Loucy (cell line): ENCODE measurements around the gene PLEKHG7.

Source experiments
- H2AFZ ChIP-seq: fragments of 200-600 bp; sonication (generic); 2 replicates; pipeline ENCODE4 v1.6.0; 2016; ENCODE audit warnings: antibody characterized with exemption, mild to moderate bottlenecking, low read length, moderate library complexity
- H3F3A ChIP-seq: fragments of 200-600 bp; 2 replicates; pipeline ENCODE4 v1.6.0; 2016; ENCODE audit warnings: antibody characterized with exemption, low read depth, mild to moderate bottlenecking
- H3K27me3 ChIP-seq: fragments of 200-600 bp; sonication (generic); 2 replicates; pipeline ENCODE4 v1.6.1; 2014; ENCODE audit warnings: low read length, mild to moderate bottlenecking; ENCODE audit not compliant: insufficient read depth, poor library complexity, severe bottlenecking
- H3K36me3 ChIP-seq: fragments of 200-600 bp; sonication (generic); 2 replicates; pipeline ENCODE4 v1.6.1; 2016; ENCODE audit warnings: low read length; ENCODE audit not compliant: insufficient read depth
- H3K4me1 ChIP-seq: fragments of 200-600 bp; sonication (generic); 2 replicates; pipeline ENCODE4 v1.5.1; 2014; ENCODE audit warnings: low read length, mild to moderate bottlenecking; ENCODE audit not compliant: insufficient read depth, poor library complexity, severe bottlenecking
- H3K4me2 ChIP-seq: fragments of 200-600 bp; sonication (generic); 2 replicates; pipeline ENCODE4 v1.6.0; 2014; ENCODE audit warnings: antibody characterized with exemption, low read length, low read depth, mild to moderate bottlenecking; ENCODE audit not compliant: poor library complexity, severe bottlenecking
- H3K4me3 ChIP-seq: fragments of 200-600 bp; sonication (generic); 2 replicates; pipeline ENCODE4 v1.5.1; 2014; ENCODE audit warnings: low read length, mild to moderate bottlenecking, mixed read lengths; ENCODE audit not compliant: poor library complexity, severe bottlenecking
- H3K79me2 ChIP-seq: fragments of 200-600 bp; sonication (generic); 2 replicates; pipeline ENCODE4 v1.6.1; 2014; ENCODE audit warnings: low read length; ENCODE audit not compliant: insufficient read depth
- H3K9ac ChIP-seq: fragments of 200-600 bp; sonication (generic); 2 replicates; pipeline ENCODE4 v1.6.0; 2014; ENCODE audit warnings: mild to moderate bottlenecking, low read depth, low read length, moderate library complexity; ENCODE audit not compliant: poor library complexity, severe bottlenecking
- H3K9me2 ChIP-seq: fragments of 200-600 bp; sonication (generic); replicated peaks from 2 replicates; pipeline ENCODE4 v1.6.1; 2016; ENCODE audit warnings: low read depth, low read length, mixed read lengths
- H3K9me3 ChIP-seq: fragments of 200-600 bp; sonication (generic); 2 replicates; pipeline ENCODE4 v1.6.1; 2014; ENCODE audit warnings: mild to moderate bottlenecking, antibody characterized with exemption, low read length, low read depth; ENCODE audit not compliant: insufficient read depth
- H4K20me1 ChIP-seq: fragments of 200-600 bp; sonication (generic); 2 replicates; pipeline ENCODE4 v1.6.0; 2014; ENCODE audit warnings: antibody characterized with exemption, low read length, mild to moderate bottlenecking; ENCODE audit not compliant: insufficient read depth, poor library complexity, severe bottlenecking
- EZH2phosphoT487 ChIP-seq: fragments of 200-600 bp; IDR thresholded peaks from 2 replicates; pipeline ENCODE4 v1.6.1; 2018; ENCODE audit warnings: antibody characterized with exemption, mild to moderate bottlenecking, moderate library complexity, borderline replicate concordance
- TF ChIP-seq, protein P1 (sequence below): fragments of 200-600 bp; sonication (generic); conservative IDR thresholded peaks from 2 replicates; pipeline ENCODE4 v1.5.1; 2014; ENCODE audit warnings: mild to moderate bottlenecking, antibody characterized with exemption, low read length

Gene PLEKHG7

DNA sequence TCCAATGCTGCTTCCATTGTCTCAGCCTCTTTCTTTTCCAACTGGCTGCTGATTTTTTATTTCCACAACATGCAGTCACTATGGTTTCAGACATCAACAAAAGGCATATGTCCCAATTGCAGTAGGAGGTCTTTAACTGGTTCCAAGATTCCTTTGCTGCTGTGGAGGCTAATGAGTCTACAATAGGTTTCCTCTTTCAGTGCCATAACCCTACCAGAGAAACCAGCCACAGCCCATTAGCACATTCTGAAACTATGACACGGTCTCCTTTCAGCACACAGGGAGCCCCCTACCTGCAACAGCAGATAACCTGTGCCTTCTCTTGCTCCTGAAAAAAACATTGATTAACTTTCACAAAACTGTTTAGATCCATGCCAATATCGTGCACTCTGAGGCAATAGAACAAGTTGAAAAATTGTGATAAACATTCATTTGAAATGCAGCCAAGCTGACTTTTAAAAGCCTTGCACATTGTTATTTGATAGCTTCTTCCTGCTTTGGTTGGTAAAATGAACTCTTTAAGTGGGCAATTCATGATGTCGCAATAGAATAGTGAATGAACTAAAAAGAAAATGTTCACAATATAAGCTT, 32.4 kb downstream of the PLEKHG7 start:
- Histone ChIP-seq H3K36me3 (no peaks in the 10 kb centered on the region), H3K9me3 (no peaks in the 10 kb centered on the region), H3K4me3 (no peak overlapping the region), H3K9ac (no peak overlapping the region), H3K4me1 (peaks cover 3% of the 10 kb centered on the region), H4K20me1 (no peaks in the 10 kb centered on the region), H3K4me2 (no peak overlapping the region), H2AFZ (no peak overlapping the region), H3K9me2 (no peaks in the 10 kb centered on the region), H3F3A (no peaks in the 10 kb centered on the region), H3K79me2 (no peaks in the 10 kb centered on the region), H3K27me3 (no peaks in the 10 kb centered on the region)
- TF ChIP-seq, protein P1, sequence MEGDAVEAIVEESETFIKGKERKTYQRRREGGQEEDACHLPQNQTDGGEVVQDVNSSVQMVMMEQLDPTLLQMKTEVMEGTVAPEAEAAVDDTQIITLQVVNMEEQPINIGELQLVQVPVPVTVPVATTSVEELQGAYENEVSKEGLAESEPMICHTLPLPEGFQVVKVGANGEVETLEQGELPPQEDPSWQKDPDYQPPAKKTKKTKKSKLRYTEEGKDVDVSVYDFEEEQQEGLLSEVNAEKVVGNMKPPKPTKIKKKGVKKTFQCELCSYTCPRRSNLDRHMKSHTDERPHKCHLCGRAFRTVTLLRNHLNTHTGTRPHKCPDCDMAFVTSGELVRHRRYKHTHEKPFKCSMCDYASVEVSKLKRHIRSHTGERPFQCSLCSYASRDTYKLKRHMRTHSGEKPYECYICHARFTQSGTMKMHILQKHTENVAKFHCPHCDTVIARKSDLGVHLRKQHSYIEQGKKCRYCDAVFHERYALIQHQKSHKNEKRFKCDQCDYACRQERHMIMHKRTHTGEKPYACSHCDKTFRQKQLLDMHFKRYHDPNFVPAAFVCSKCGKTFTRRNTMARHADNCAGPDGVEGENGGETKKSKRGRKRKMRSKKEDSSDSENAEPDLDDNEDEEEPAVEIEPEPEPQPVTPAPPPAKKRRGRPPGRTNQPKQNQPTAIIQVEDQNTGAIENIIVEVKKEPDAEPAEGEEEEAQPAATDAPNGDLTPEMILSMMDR = peak; percentile 20; the same call in 1 of the 2 replicates
- no peak for TF ChIP-seq EZH2phosphoT487

- Histone ChIP-seq H3K36me3 (no peaks in the 10 kb centered on the region), H2AFZ (0 out of 2 replicates have a peak overlapping the region, but pooled peaks have one; percentile 15), H3K4me1 (peaks cover 3% of the 10 kb centered on the region), H3K9me3 (no peaks in the 10 kb centered on the region), H3K4me3 (no peak overlapping the region), H3K9me2 (no peaks in the 10 kb centered on the region), H3K27me3 (no peaks in the 10 kb centered on the region), H3F3A (no peaks in the 10 kb centered on the region), H3K4me2 (no peak overlapping the region), H4K20me1 (no peaks in the 10 kb centered on the region), H3K9ac (no peak overlapping the region), H3K79me2 (no peaks in the 10 kb centered on the region)
- TF ChIP-seq EZH2phosphoT487 = no peak
- TF ChIP-seq, protein P1 = no peak
These were observed 33.8 kb downstream of the PLEKHG7 start for GRCh38 chr12:92736605-92737004.

- Histone ChIP-seq H3K4me2 (no peak overlapping the region), H4K20me1 (no peaks in the 10 kb centered on the region), H3K4me3 (no peak overlapping the region), H3K9me2 (no peaks in the 10 kb centered on the region), H2AFZ (peak overlapping the region; percentile 24; the same call in 1 of the 2 replicates), H3K9me3 (no peaks in the 10 kb centered on the region), H3F3A (no peaks in the 10 kb centered on the region), H3K36me3 (no peaks in the 10 kb centered on the region), H3K4me1 (peaks cover 3% of the 10 kb centered on the region), H3K27me3 (no peaks in the 10 kb centered on the region), H3K79me2 (no peaks in the 10 kb centered on the region), H3K9ac (no peak overlapping the region)
- no peak for TF ChIP-seq EZH2phosphoT487
- TF ChIP-seq, protein P1 = no peak
These were observed 35.4 kb downstream of the PLEKHG7 start for GRCh38 chr12:92737855-92738850.
